Muscle of leg (tissue), 11 donors: ENCODE data around the gene ADK. TPM values are rescaled to one million over a fixed set of nuclear protein-coding genes. Genes with fewer than 3 reads are reported as not detected.
"Not testable (repeated sequence)": the region's sequence is repeated elsewhere in the genome, so short reads cannot be mapped to it uniquely, and the experiment has no call there.

ENCODE experiments used
- DNase-seq: peaks from one replicate; pipeline ENCODE4 v3.0.0; 2013
- H3K27ac ChIP-seq: one replicate; pipeline ENCODE4 v1.5.1; 2013; ENCODE audit warnings: mild to moderate bottlenecking, low read length, control low read depth
- H3K27me3 ChIP-seq: one replicate; pipeline ENCODE4 v1.6.1; 2013; ENCODE audit warnings: low read length; ENCODE audit not compliant: control insufficient read depth, insufficient read depth
- H3K36me3 ChIP-seq: one replicate; pipeline ENCODE4 v1.6.1; 2013; ENCODE audit warnings: low read length; ENCODE audit not compliant: control insufficient read depth, insufficient read depth
- H3K4me1 ChIP-seq: one replicate; pipeline ENCODE4 v1.6.1; 2013; ENCODE audit warnings: low read length; ENCODE audit not compliant: control insufficient read depth, insufficient read depth
- H3K4me3 ChIP-seq: one replicate; pipeline ENCODE4 v1.5.1; 2013; ENCODE audit warnings: low read length, control low read depth
- H3K9me3 ChIP-seq: replicated peaks from 2 replicates; pipeline ENCODE4 v1.6.1; 2013; ENCODE audit warnings: low read depth, low read length; ENCODE audit not compliant: control insufficient read depth
- WGBS: methylation state at CpG from one replicate; pipeline ENCODE4 v1.1.5; 2013; ENCODE audit warnings: missing lambda C conversion rate; ENCODE audit not compliant: insufficient coverage; 5-methylcytosine and 5-hydroxymethylcytosine counted together
- polyA plus RNA-seq, 8 donors: library from polyadenylated mRNA; unstranded; fragments of 120-200 nt; gene quantifications; one replicate each; pipeline versions ENCODE4 v1.2.1 to v1.2.3, GENCODE V29; 2013; ENCODE audit warnings: inconsistent platforms in 1 of 8, low replicate concordance in 1 of 8; ENCODE audit not compliant: insufficient read length in 8 of 8, insufficient read depth in 1 of 8
- total RNA-seq: library from RNA; stranded (reverse); fragments of 120-200 nt; gene quantifications from one replicate; pipeline ENCODE4 v1.2.4, GENCODE V29; 2013

Gene ADK
- total and polyA plus RNA-seq, 9 donors: 28.8 to 37.2 (median 34.4) TPM

- DNase-seq: no peak
- Histone ChIP-seq H3K9me3 (peaks cover 25% of the 10 kb centered on the region), H3K27me3 (no peaks in the 10 kb centered on the region), H3K36me3 (no peaks in the 10 kb centered on the region), H3K27ac (no peak overlapping the region), H3K4me1 (no peaks in the 10 kb centered on the region), H3K4me3 (no peak overlapping the region)
These were observed 360.0 kb downstream of the ADK start for GRCh38 chr10:74511051-74511450.

- H3K4me3 ChIP-seq: no peak overlapping the region
- H3K4me1 ChIP-seq: no peaks in the 10 kb centered on the region
- H3K9me3 ChIP-seq: peaks cover 25% of the 10 kb centered on the region
- no peak for DNase-seq
- H3K27ac ChIP-seq: no peak overlapping the region
- WGBS: no CpG with 5 or more reads among the region's 1 CpG
- no peaks in the 10 kb centered on the region for H3K27me3 ChIP-seq
- no peaks in the 10 kb centered on the region for H3K36me3 ChIP-seq
These were observed 363.3 kb downstream of the ADK start for GRCh38 chr10:74514322-74514721.

- H3K4me3 ChIP-seq: no peak overlapping the region
- H3K4me1 ChIP-seq: no peaks in the 10 kb centered on the region
- no peak for DNase-seq
- H3K27me3 ChIP-seq: no peaks in the 10 kb centered on the region
- no peaks in the 10 kb centered on the region for H3K36me3 ChIP-seq
- no peak overlapping the region for H3K27ac ChIP-seq
- peaks cover 16% of the 10 kb centered on the region for H3K9me3 ChIP-seq
- WGBS: no CpG with 5 or more reads among the region's 1 CpG
These were observed 367.0 kb downstream of the ADK start for GRCh38 chr10:74518061-74518460.

GRCh38 chr10:74521526-74521925 is 370.5 kb downstream of the ADK start:
- Histone ChIP-seq H3K4me3 (no peak overlapping the region), H3K27ac (no peak overlapping the region), H3K9me3 (no peaks in the 10 kb centered on the region), H3K27me3 (no peaks in the 10 kb centered on the region), H3K4me1 (no peaks in the 10 kb centered on the region), H3K36me3 (no peaks in the 10 kb centered on the region)
- peak; percentile 42 for DNase-seq
- no CpG with 5 or more reads among the region's 1 CpG for WGBS

- Histone ChIP-seq H3K9me3 (no peaks in the 10 kb centered on the region), H3K27me3 (no peaks in the 10 kb centered on the region), H3K27ac (no peak overlapping the region), H3K36me3 (no peaks in the 10 kb centered on the region), H3K4me1 (no peaks in the 10 kb centered on the region), H3K4me3 (no peak overlapping the region)
- WGBS: 100% methylated on average over 2 of the region's 2 CpGs
- no peak for DNase-seq
These were observed 372.2 kb downstream of the ADK start for GRCh38 chr10:74523199-74523598.

GRCh38 chr10:74525885-74526284 is 374.9 kb downstream of the ADK start:
- Histone ChIP-seq H3K36me3 (no peaks in the 10 kb centered on the region), H3K9me3 (no peaks in the 10 kb centered on the region), H3K4me1 (no peaks in the 10 kb centered on the region), H3K4me3 (no peak overlapping the region), H3K27ac (no peak overlapping the region), H3K27me3 (no peaks in the 10 kb centered on the region)
- no peak for DNase-seq
- WGBS: no CpG with 5 or more reads among the region's 3 CpGs

GRCh38 chr10:74527611-74528010 is 376.6 kb downstream of the ADK start:
- not testable (repeated sequence) for H3K9me3 ChIP-seq, H3K27ac ChIP-seq, H3K36me3 ChIP-seq, H3K4me1 ChIP-seq, H3K4me3 ChIP-seq, DNase-seq, H3K27me3 ChIP-seq
- WGBS: 97% methylated on average over 3 of the region's 5 CpGs

- Histone ChIP-seq H3K9me3 (no peaks in the 10 kb centered on the region), H3K36me3 (no peaks in the 10 kb centered on the region), H3K4me3 (no peak overlapping the region), H3K27me3 (no peaks in the 10 kb centered on the region), H3K4me1 (no peaks in the 10 kb centered on the region), H3K27ac (no peak overlapping the region)
- WGBS: no CpG with 5 or more reads among the region's 1 CpG
- no peak for DNase-seq
These were observed 378.2 kb downstream of the ADK start for GRCh38 chr10:74529205-74529604.

- H3K9me3 ChIP-seq: no peaks in the 10 kb centered on the region
- H3K4me3 ChIP-seq: no peak overlapping the region
- no peaks in the 10 kb centered on the region for H3K27me3 ChIP-seq
- no peak overlapping the region for H3K27ac ChIP-seq
- no peaks in the 10 kb centered on the region for H3K4me1 ChIP-seq
- DNase-seq: no peak
- WGBS: 83% methylated on average over 1 of the region's 3 CpGs
- H3K36me3 ChIP-seq: no peaks in the 10 kb centered on the region
These were observed 380.0 kb downstream of the ADK start for GRCh38 chr10:74530981-74531380.

GRCh38 chr10:74539317-74539716 is 388.3 kb downstream of the ADK start:
- DNase-seq: no peak
- Histone ChIP-seq H3K4me1 (no peaks in the 10 kb centered on the region), H3K36me3 (no peaks in the 10 kb centered on the region), H3K27ac (no peak overlapping the region), H3K27me3 (no peaks in the 10 kb centered on the region), H3K9me3 (no peaks in the 10 kb centered on the region), H3K4me3 (no peak overlapping the region)
- WGBS: no CpG with 5 or more reads among the region's 2 CpGs

- no CpG with 5 or more reads among the region's 1 CpG for WGBS
- no peaks in the 10 kb centered on the region for H3K4me1 ChIP-seq
These were observed 390.4 kb downstream of the ADK start for GRCh38 chr10:74541375-74541774.

More at GRCh38 chr10:74541375-74541774, 390.4 kb downstream of the ADK start:
- Histone ChIP-seq H3K27ac (no peak overlapping the region), H3K36me3 (no peaks in the 10 kb centered on the region), H3K27me3 (no peaks in the 10 kb centered on the region), H3K4me3 (no peak overlapping the region), H3K9me3 (no peaks in the 10 kb centered on the region)
- DNase-seq: no peak
